ENCODE data around the gene FTCDNL1.

Gene FTCDNL1

GRCh38 chr2:199742884-199743283 lies 108.1 kb downstream of the FTCDNL1 start:
- DNase-seq (ENCODE audit: low spot score): no peak

- DNase-seq (ENCODE audit: low spot score): no peak
Measured at GRCh38 chr2:199740111-199740428, 110.9 kb downstream of the FTCDNL1 start.

- DNase-seq (ENCODE audit: low spot score): peak; percentile 45
Measured at GRCh38 chr2:199739413-199740110, 111.4 kb downstream of the FTCDNL1 start.

GRCh38 chr2:199738727-199739412 lies 112.1 kb downstream of the FTCDNL1 start:
- no peak for DNase-seq (ENCODE audit: low spot score)

- DNase-seq (ENCODE audit: low spot score): no peak
Measured at GRCh38 chr2:199734651-199735050, 116.3 kb downstream of the FTCDNL1 start.

- no peak for DNase-seq (ENCODE audit: low spot score)
Measured at GRCh38 chr2:199734011-199734410, 117.0 kb downstream of the FTCDNL1 start.

GRCh38 chr2:199727801-199728200 lies 123.2 kb downstream of the FTCDNL1 start:
- no peak for DNase-seq (ENCODE audit: low spot score)

- no peak for DNase-seq (ENCODE audit: low spot score)
Measured at GRCh38 chr2:199727306-199727705, 123.7 kb downstream of the FTCDNL1 start.

GRCh38 chr2:199718074-199718473 lies 132.9 kb downstream of the FTCDNL1 start:
- no peak for DNase-seq (ENCODE audit: low spot score)

GRCh38 chr2:199717587-199717907 lies 133.4 kb downstream of the FTCDNL1 start:
- no peak for DNase-seq (ENCODE audit: low spot score)

- no peak for DNase-seq (ENCODE audit: low spot score)
Measured at GRCh38 chr2:199716807-199717586, 134.0 kb downstream of the FTCDNL1 start.

- no peak for DNase-seq (ENCODE audit: low spot score)
Measured at GRCh38 chr2:199713746-199714145, 137.2 kb downstream of the FTCDNL1 start.

- no peak for DNase-seq (ENCODE audit: low spot score)
Measured at GRCh38 chr2:199710551-199710950, 140.4 kb downstream of the FTCDNL1 start.

All from activated CD4-positive, alpha-beta T cell treated with anti-CD3 and anti-CD28 coated beads, Interleukin-2, Interleukin-4, amounts not matched to agents 100 ng/mL and 50 ng/mL, durations not matched to agents 16 hours and 8 hours (primary cell).